ENCODE measurements around the gene NHLRC4. TPM values are rescaled to one million over a fixed set of nuclear protein-coding genes. Genes with fewer than 3 reads are reported as not detected.

Gene NHLRC4
- total RNA-seq, 1 experiment from 2014 or later, result 4.0 TPM

- intact Hi-C loops (cut with micrococcal nuclease; ENCODE audit: unreplicated experiment) (no loop called here), in situ Hi-C loops (cut with HindIII; ENCODE audit: low pct_unique_long_range_greater_than_20kb, low sequenced_read_pairs) (no loop called here)
- Histone ChIP-seq H3K36me3 (ENCODE audit: control insufficient read depth, insufficient read depth, low read length) (no peaks in the 10 kb centered on the region), H3K9me3 (ENCODE audit: control insufficient read depth, insufficient read depth, low read depth, low read length) (no peaks in the 10 kb centered on the region), H3K27me3 (ENCODE audit: control insufficient read depth, insufficient read depth, low read length) (no peaks in the 10 kb centered on the region), H3K4me3 (ENCODE audit: low read depth in 2 of 2, low read length in 2 of 2) (no peak overlapping the region), H3K4me1 (ENCODE audit: control insufficient read depth, insufficient read depth, low read length) (peaks cover 11% of the 10 kb centered on the region), H3K27ac (ENCODE audit: low read length) (no peak overlapping the region)
- ChIA-PET CTCF (no interaction called here), POLR2A (no interaction called here)
- no TSS peak for BruUV-seq (replicated peaks)
- no peak for TF ChIP-seq POLR2AphosphoS5 (IDR thresholded peaks at IDR 0.05; ENCODE audit: low read depth, low read length)
- no peak for TF ChIP-seq REST (IDR thresholded peaks at IDR 0.05; ENCODE audit: insufficient read depth in 1 of 2, low read depth in 2 of 2, low read length in 1 of 2)
- no peak for TF ChIP-seq SIN3A (IDR thresholded peaks at IDR 0.05; ENCODE audit: borderline replicate concordance, insufficient read depth, low read depth, low read length)
- no peak for TF ChIP-seq TCF7L2 (IDR thresholded peaks at IDR 0.05; ENCODE audit: low read depth, low read length)
- TF ChIP-seq CTCF (IDR thresholded peaks at IDR 0.05), result no peak
- DNase-seq (ENCODE audit: low read depth, low spot score) (no peak), ATAC-seq (no peak)
Measured at GRCh38 chr16:539901-540530, 26.8 kb upstream of the NHLRC4 start.

- POLR2A ChIA-PET, result no interaction called here
- no peak for TF ChIP-seq REST (IDR thresholded peaks at IDR 0.05; ENCODE audit: insufficient read depth in 1 of 2, low read depth in 2 of 2, low read length in 1 of 2)
- no peak for TF ChIP-seq POLR2AphosphoS5 (IDR thresholded peaks at IDR 0.05; ENCODE audit: low read depth, low read length)
- no peak for TF ChIP-seq CTCF (IDR thresholded peaks at IDR 0.05)
- TF ChIP-seq SIN3A (IDR thresholded peaks at IDR 0.05; ENCODE audit: borderline replicate concordance, insufficient read depth, low read depth, low read length), result no peak
- no peak for TF ChIP-seq TCF7L2 (IDR thresholded peaks at IDR 0.05; ENCODE audit: low read depth, low read length)
- H3K27ac ChIP-seq (ENCODE audit: low read length), result no peak overlapping the region
- no peaks in the 10 kb centered on the region for H3K36me3 ChIP-seq (ENCODE audit: control insufficient read depth, insufficient read depth, low read length)
- ATAC-seq (no peak), DNase-seq (ENCODE audit: low read depth, low spot score) (no peak)
- intact Hi-C loops (cut with micrococcal nuclease; ENCODE audit: unreplicated experiment), result no loop called here
- 0 out of 2 replicates have a peak, but pooled peaks cover 5% of the 10 kb centered on the region for H3K4me1 ChIP-seq (ENCODE audit: control insufficient read depth, insufficient read depth, low read length)
- no peak overlapping the region for H3K4me3 ChIP-seq (ENCODE audit: low read depth in 2 of 2, low read length in 2 of 2)
- in situ Hi-C loops (cut with HindIII; ENCODE audit: low pct_unique_long_range_greater_than_20kb, low sequenced_read_pairs), result no loop called here
- no peaks in the 10 kb centered on the region for H3K27me3 ChIP-seq (ENCODE audit: control insufficient read depth, insufficient read depth, low read length)
- CTCF ChIA-PET, result no interaction called here
- BruUV-seq (replicated peaks), result no TSS peak
- H3K9me3 ChIP-seq (ENCODE audit: control insufficient read depth, insufficient read depth, low read depth, low read length), result no peaks in the 10 kb centered on the region
Measured at GRCh38 chr16:540645-541340, 26.0 kb upstream of the NHLRC4 start.
